ENCODE data around the gene POLD1. TPM values are rescaled to one million over a fixed set of nuclear protein-coding genes. Genes with fewer than 3 reads are reported as not detected.

Gene POLD1
- total and polyA plus RNA-seq, 2 experiments from 2014 or later, result 18.2 to 32.6 TPM

DNA sequence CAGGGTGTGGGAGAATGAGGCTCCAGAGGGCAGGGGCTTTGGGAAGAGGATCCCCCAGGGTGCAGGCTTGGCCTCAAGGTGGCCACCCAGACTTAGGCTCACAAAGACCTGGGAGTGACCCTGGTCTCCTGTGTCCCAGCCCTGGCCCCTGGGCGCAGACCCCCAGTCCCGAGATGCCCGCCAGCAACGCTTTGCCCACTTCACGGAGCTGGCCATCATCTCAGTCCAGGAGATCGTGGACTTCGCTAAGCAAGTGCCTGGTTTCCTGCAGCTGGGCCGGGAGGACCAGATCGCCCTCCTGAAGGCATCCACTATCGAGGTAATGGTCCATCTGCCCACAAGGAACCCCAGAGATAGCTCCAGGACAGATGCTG is 5.3 kb upstream of the POLD1 start:
- no peak overlapping the region for H3K27ac ChIP-seq
- H4K20me1 ChIP-seq (ENCODE audit: insufficient read depth, poor library complexity, severe bottlenecking), result peaks cover 8% of the 10 kb centered on the region
- no peaks in the 10 kb centered on the region for H3K27me3 ChIP-seq
- H3K9me2 ChIP-seq (replicated peaks; ENCODE audit: insufficient read depth), result no peaks in the 10 kb centered on the region
- no peaks in the 10 kb centered on the region for H3K36me3 ChIP-seq (replicated peaks; ENCODE audit: insufficient read depth, low read depth)
- 97% methylated on average over 10 of the region's 10 CpGs for WGBS (ENCODE audit: low lambda C conversion rate, missing lambda C conversion rate)
- no peak for TF ChIP-seq EZH2 (IDR thresholded peaks at IDR 0.05; ENCODE audit: borderline replicate concordance)
- TF ChIP-seq, protein P1, sequence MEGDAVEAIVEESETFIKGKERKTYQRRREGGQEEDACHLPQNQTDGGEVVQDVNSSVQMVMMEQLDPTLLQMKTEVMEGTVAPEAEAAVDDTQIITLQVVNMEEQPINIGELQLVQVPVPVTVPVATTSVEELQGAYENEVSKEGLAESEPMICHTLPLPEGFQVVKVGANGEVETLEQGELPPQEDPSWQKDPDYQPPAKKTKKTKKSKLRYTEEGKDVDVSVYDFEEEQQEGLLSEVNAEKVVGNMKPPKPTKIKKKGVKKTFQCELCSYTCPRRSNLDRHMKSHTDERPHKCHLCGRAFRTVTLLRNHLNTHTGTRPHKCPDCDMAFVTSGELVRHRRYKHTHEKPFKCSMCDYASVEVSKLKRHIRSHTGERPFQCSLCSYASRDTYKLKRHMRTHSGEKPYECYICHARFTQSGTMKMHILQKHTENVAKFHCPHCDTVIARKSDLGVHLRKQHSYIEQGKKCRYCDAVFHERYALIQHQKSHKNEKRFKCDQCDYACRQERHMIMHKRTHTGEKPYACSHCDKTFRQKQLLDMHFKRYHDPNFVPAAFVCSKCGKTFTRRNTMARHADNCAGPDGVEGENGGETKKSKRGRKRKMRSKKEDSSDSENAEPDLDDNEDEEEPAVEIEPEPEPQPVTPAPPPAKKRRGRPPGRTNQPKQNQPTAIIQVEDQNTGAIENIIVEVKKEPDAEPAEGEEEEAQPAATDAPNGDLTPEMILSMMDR (IDR thresholded peaks at IDR 0.05; ENCODE audit: poor library complexity), result no peak
- TF ChIP-seq EZH2phosphoT487 (IDR thresholded peaks at IDR 0.05; ENCODE audit: low read depth, severe bottlenecking, unreplicated experiment), result no peak
- no peak for DNase-seq (ENCODE audit: low spot score)
- H3K9me3 ChIP-seq (ENCODE audit: low read depth), result no peaks in the 10 kb centered on the region
- no peaks in the 10 kb centered on the region for H3K4me1 ChIP-seq (ENCODE audit: insufficient read depth)
- no peaks in the 10 kb centered on the region for H3K79me2 ChIP-seq
- H3K4me3 ChIP-seq, result no peak overlapping the region
- H3K4me2 ChIP-seq, result no peak overlapping the region
- H2AFZ ChIP-seq, result no peak overlapping the region

DNA sequence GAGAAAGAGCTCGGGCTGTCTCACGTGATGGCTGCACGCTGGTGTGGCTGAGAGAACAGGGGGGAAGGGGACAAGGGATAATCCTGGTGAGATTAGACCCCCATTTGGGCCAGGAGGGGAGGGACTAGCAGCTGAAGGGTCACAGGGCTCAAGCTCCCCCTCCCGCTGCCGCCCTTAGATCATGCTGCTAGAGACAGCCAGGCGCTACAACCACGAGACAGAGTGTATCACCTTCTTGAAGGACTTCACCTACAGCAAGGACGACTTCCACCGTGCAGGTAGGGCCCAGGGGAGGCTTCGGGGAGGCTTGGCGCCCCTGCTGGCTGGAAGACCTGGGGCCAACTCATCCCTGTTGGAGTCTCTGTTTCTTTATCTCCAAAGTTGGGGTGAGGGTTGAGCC is 4.5 kb upstream of the POLD1 start:
- DNase-seq (ENCODE audit: low spot score), result no peak
- 96% methylated on average over 10 of the region's 11 CpGs for WGBS (ENCODE audit: low lambda C conversion rate, missing lambda C conversion rate)
- no peak overlapping the region for H3K4me3 ChIP-seq
- H3K36me3 ChIP-seq (replicated peaks; ENCODE audit: insufficient read depth, low read depth), result no peaks in the 10 kb centered on the region
- peaks cover under 1% of the 10 kb centered on the region for H3K4me1 ChIP-seq (ENCODE audit: insufficient read depth)
- no peak overlapping the region for H3K27ac ChIP-seq
- no peak overlapping the region for H3K4me2 ChIP-seq
- peaks cover 8% of the 10 kb centered on the region for H4K20me1 ChIP-seq (ENCODE audit: insufficient read depth, poor library complexity, severe bottlenecking)
- no peaks in the 10 kb centered on the region for H3K9me2 ChIP-seq (replicated peaks; ENCODE audit: insufficient read depth)
- H2AFZ ChIP-seq, result no peak overlapping the region
- H3K27me3 ChIP-seq, result no peaks in the 10 kb centered on the region
- TF ChIP-seq EZH2phosphoT487 (IDR thresholded peaks at IDR 0.05; ENCODE audit: low read depth, severe bottlenecking, unreplicated experiment) (no peak), EZH2 (IDR thresholded peaks at IDR 0.05; ENCODE audit: borderline replicate concordance) (no peak)
- TF ChIP-seq, protein P1 (IDR thresholded peaks at IDR 0.05; ENCODE audit: poor library complexity), result no peak
- H3K79me2 ChIP-seq, result no peaks in the 10 kb centered on the region
- no peaks in the 10 kb centered on the region for H3K9me3 ChIP-seq (ENCODE audit: low read depth)

DNA sequence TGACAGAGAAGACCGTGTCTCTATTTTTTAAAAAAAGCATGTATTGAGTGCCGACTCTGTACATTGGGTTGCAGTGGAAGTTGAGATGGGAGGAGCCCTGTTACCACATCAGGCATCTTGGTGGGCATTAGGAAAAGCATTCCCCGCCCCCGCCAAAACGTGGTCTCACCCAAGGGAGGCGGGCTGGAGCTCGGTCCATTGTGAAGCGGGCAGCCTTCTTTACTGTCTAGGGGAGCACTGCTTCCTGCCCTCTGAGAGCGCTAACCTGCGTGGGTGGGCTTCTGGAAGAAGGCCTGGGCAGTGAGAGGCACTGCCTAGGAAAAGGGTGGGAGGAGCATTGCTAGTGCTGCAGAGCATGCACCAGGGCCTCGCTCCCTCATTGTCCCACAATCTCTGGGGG is 4.0 kb upstream of the POLD1 start:
- H3K27me3 ChIP-seq, result no peaks in the 10 kb centered on the region

More for the DNA sequence above, 4.0 kb upstream of the POLD1 start:
- TF ChIP-seq EZH2 (IDR thresholded peaks at IDR 0.05; ENCODE audit: borderline replicate concordance) (no peak), EZH2phosphoT487 (IDR thresholded peaks at IDR 0.05; ENCODE audit: low read depth, severe bottlenecking, unreplicated experiment) (no peak)
- TF ChIP-seq, protein P1 (IDR thresholded peaks at IDR 0.05; ENCODE audit: poor library complexity), result no peak
- WGBS (ENCODE audit: low lambda C conversion rate, missing lambda C conversion rate), result 96% methylated on average over 11 of the region's 11 CpGs
- H3K27ac ChIP-seq, result no peak overlapping the region
- no peak for DNase-seq (ENCODE audit: low spot score)
- peaks cover 5% of the 10 kb centered on the region for H3K4me1 ChIP-seq (ENCODE audit: insufficient read depth)
- H4K20me1 ChIP-seq (ENCODE audit: insufficient read depth, poor library complexity, severe bottlenecking), result peaks cover 8% of the 10 kb centered on the region
- H3K4me3 ChIP-seq, result no peak overlapping the region
- H2AFZ ChIP-seq, result no peak overlapping the region
- H3K9me2 ChIP-seq (replicated peaks; ENCODE audit: insufficient read depth), result no peaks in the 10 kb centered on the region
- H3K79me2 ChIP-seq, result peaks cover 2% of the 10 kb centered on the region
- H3K4me2 ChIP-seq, result no peak overlapping the region
- H3K36me3 ChIP-seq (replicated peaks; ENCODE audit: insufficient read depth, low read depth), result no peaks in the 10 kb centered on the region
- H3K9me3 ChIP-seq (ENCODE audit: low read depth), result no peaks in the 10 kb centered on the region

Data from hepatocyte (in vitro differentiated cells).